Thyroid gland (tissue), 4 donors: ENCODE data around the gene CCDC88C.

Experiments used
- POLR2A ChIP-seq, 2 donors: fragments of 450-650 bp; IDR thresholded peaks; one replicate each; pipeline ENCODE4 v1.6.1; 2017; ENCODE audit warnings: antibody characterized with exemption in 2 of 2, mild to moderate bottlenecking in 2 of 2, moderate library complexity in 1 of 2
- TF ChIP-seq, protein P1 (sequence below), 6 experiments: fragments of 200-600 bp in 3 of 6; fragments of 450-650 bp in 3 of 6; sonication (generic) in 3 of 6; IDR thresholded peaks; one replicate each; pipeline ENCODE4 v1.5.1; 2016 to 2019; ENCODE audit warnings: antibody characterized with exemption in 6 of 6, mild to moderate bottlenecking in 2 of 6, inconsistent platforms in 1 of 6, moderate library complexity in 1 of 6

DNA sequence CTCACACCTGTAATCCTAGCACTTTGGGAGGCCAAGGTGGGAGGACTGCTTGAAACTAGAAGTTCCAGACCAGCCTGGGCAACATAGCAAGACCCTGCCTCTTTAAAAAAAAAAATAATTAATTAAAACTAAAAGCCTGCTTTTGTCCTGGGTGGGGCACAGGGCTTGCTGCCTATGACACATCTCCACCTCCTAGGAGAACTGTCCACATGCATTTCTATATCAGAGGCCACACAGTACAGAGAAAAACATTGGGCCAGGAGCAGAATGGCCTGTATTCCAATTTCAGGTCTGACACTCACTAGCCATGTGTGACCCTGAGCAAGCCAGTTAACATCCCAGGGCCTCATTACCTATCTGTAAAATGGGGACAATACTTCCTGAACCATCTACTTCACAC lies 31.9 kb downstream of the CCDC88C start:
- TF ChIP-seq, protein P1, sequence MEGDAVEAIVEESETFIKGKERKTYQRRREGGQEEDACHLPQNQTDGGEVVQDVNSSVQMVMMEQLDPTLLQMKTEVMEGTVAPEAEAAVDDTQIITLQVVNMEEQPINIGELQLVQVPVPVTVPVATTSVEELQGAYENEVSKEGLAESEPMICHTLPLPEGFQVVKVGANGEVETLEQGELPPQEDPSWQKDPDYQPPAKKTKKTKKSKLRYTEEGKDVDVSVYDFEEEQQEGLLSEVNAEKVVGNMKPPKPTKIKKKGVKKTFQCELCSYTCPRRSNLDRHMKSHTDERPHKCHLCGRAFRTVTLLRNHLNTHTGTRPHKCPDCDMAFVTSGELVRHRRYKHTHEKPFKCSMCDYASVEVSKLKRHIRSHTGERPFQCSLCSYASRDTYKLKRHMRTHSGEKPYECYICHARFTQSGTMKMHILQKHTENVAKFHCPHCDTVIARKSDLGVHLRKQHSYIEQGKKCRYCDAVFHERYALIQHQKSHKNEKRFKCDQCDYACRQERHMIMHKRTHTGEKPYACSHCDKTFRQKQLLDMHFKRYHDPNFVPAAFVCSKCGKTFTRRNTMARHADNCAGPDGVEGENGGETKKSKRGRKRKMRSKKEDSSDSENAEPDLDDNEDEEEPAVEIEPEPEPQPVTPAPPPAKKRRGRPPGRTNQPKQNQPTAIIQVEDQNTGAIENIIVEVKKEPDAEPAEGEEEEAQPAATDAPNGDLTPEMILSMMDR (IDR thresholded peaks at IDR 0.05) = no peak
- no peak for TF ChIP-seq POLR2A (IDR thresholded peaks at IDR 0.05)
